NT2/D1 (cell line): Measurements from ENCODE around the gene AGER.
"Not testable (repeated sequence)": the region's sequence is repeated elsewhere in the genome, so short reads cannot be mapped to it uniquely, and the experiment has no call there.

ENCODE experiments used
- SUZ12 ChIP-seq: IDR thresholded peaks from 2 replicates; pipeline ENCODE4 v1.6.1; 2011; ENCODE audit not compliant: insufficient read length, insufficient read depth; ENCODE audit errors: extremely low read depth
- YY1 ChIP-seq: IDR thresholded peaks from 2 replicates; pipeline ENCODE4 v1.6.1; 2011; ENCODE audit not compliant: insufficient read length, insufficient read depth
- ZNF274 ChIP-seq: IDR thresholded peaks from 2 replicates; pipeline ENCODE4 v1.6.1; 2011; ENCODE audit warnings: mild to moderate bottlenecking, low read depth, low read length

GRCh38 chr6:32185681-32186131 lies 1.7 kb upstream of the AGER start:
- TF ChIP-seq ZNF274, YY1, SUZ12: not testable (repeated sequence)
